ENCODE measurements around the gene PHETA1.

PHETA1 gene

GRCh38 chr12:111353603-111354295 lies 15.1 kb downstream of the PHETA1 start:
- Histone ChIP-seq H3K9me2 (ENCODE audit: low read depth, low read length) (no peaks in the 10 kb centered on the region), H3K27me3 (ENCODE audit: insufficient read depth, low read length) (no peaks in the 10 kb centered on the region), H4K20me1 (ENCODE audit: insufficient read depth, low read length) (no peaks in the 10 kb centered on the region), H2AFZ (ENCODE audit: low read length) (no peak overlapping the region), H3K4me3 (ENCODE audit: low read depth, low read length, poor library complexity, severe bottlenecking) (no peak overlapping the region), H3K79me2 (ENCODE audit: insufficient read depth, low read length) (no peaks in the 10 kb centered on the region), H3F3A (ENCODE audit: insufficient read depth, low read length) (no peaks in the 10 kb centered on the region), H3K9ac (ENCODE audit: low read length) (no peak overlapping the region), H3K4me2 (ENCODE audit: low read length) (no peak overlapping the region), H3K36me3 (ENCODE audit: insufficient read depth, low read length) (no peaks in the 10 kb centered on the region), H3K27ac (ENCODE audit: low read depth, low read length, poor library complexity, severe bottlenecking) (no peak overlapping the region), H3K9me3 (ENCODE audit: low read length) (no peaks in the 10 kb centered on the region), H3K4me1 (ENCODE audit: insufficient read depth, low read length, severe bottlenecking) (peaks cover 4% of the 10 kb centered on the region)
- no peak for TF ChIP-seq EZH2 (IDR thresholded peaks at IDR 0.05; ENCODE audit: borderline replicate concordance, low read length)
- no peak for TF ChIP-seq CTCF (IDR thresholded peaks at IDR 0.05; ENCODE audit: low read length)

- Histone ChIP-seq H3K9me3 (ENCODE audit: low read length) (no peaks in the 10 kb centered on the region), H3K4me3 (ENCODE audit: low read depth, low read length, poor library complexity, severe bottlenecking) (no peak overlapping the region), H3F3A (ENCODE audit: insufficient read depth, low read length) (no peaks in the 10 kb centered on the region), H3K4me2 (ENCODE audit: low read length) (no peak overlapping the region), H3K9ac (ENCODE audit: low read length) (no peak overlapping the region), H3K9me2 (ENCODE audit: low read depth, low read length) (no peaks in the 10 kb centered on the region), H2AFZ (ENCODE audit: low read length) (no peak overlapping the region), H4K20me1 (ENCODE audit: insufficient read depth, low read length) (no peaks in the 10 kb centered on the region), H3K27ac (ENCODE audit: low read depth, low read length, poor library complexity, severe bottlenecking) (no peak overlapping the region), H3K27me3 (ENCODE audit: insufficient read depth, low read length) (no peaks in the 10 kb centered on the region), H3K36me3 (ENCODE audit: insufficient read depth, low read length) (no peaks in the 10 kb centered on the region), H3K4me1 (ENCODE audit: insufficient read depth, low read length, severe bottlenecking) (peaks cover 4% of the 10 kb centered on the region), H3K79me2 (ENCODE audit: insufficient read depth, low read length) (no peaks in the 10 kb centered on the region)
- no peak for TF ChIP-seq EZH2 (IDR thresholded peaks at IDR 0.05; ENCODE audit: borderline replicate concordance, low read length)
- no peak for TF ChIP-seq CTCF (IDR thresholded peaks at IDR 0.05; ENCODE audit: low read length)
Observed at GRCh38 chr12:111353026-111353425, 15.9 kb downstream of the PHETA1 start.

- H3K4me3 ChIP-seq (ENCODE audit: low read depth, low read length, poor library complexity, severe bottlenecking): no peak overlapping the region
- H4K20me1 ChIP-seq (ENCODE audit: insufficient read depth, low read length): no peaks in the 10 kb centered on the region
- H3K9me2 ChIP-seq (ENCODE audit: low read depth, low read length): no peaks in the 10 kb centered on the region
- TF ChIP-seq CTCF (IDR thresholded peaks at IDR 0.05; ENCODE audit: low read length) (no peak), EZH2 (IDR thresholded peaks at IDR 0.05; ENCODE audit: borderline replicate concordance, low read length) (no peak)
- H3K9ac ChIP-seq (ENCODE audit: low read length): no peak overlapping the region
- H3K9me3 ChIP-seq (ENCODE audit: low read length): no peaks in the 10 kb centered on the region
- no peak overlapping the region for H3K27ac ChIP-seq (ENCODE audit: low read depth, low read length, poor library complexity, severe bottlenecking)
- peaks cover 4% of the 10 kb centered on the region for H3K4me1 ChIP-seq (ENCODE audit: insufficient read depth, low read length, severe bottlenecking)
- H3K27me3 ChIP-seq (ENCODE audit: insufficient read depth, low read length): no peaks in the 10 kb centered on the region
- no peaks in the 10 kb centered on the region for H3K79me2 ChIP-seq (ENCODE audit: insufficient read depth, low read length)
- H3K36me3 ChIP-seq (ENCODE audit: insufficient read depth, low read length): no peaks in the 10 kb centered on the region
- no peaks in the 10 kb centered on the region for H3F3A ChIP-seq (ENCODE audit: insufficient read depth, low read length)
- H2AFZ ChIP-seq (ENCODE audit: low read length): no peak overlapping the region
- no peak overlapping the region for H3K4me2 ChIP-seq (ENCODE audit: low read length)
Observed at GRCh38 chr12:111352296-111352993, 16.4 kb downstream of the PHETA1 start.
